Islet precursor cell (in vitro differentiated cells): ENCODE measurements around the gene NPFFR2.
A peak's percentile ranks its signal among the peaks of the same experiment; 100 is the strongest.
"Not testable (repeated sequence)": the region's sequence is repeated elsewhere in the genome, so short reads cannot be mapped to it uniquely, and the experiment has no call there.

Experiments used
- DNase-seq: peaks from one replicate; pipeline ENCODE4 v3.0.0-alpha.2; 2018

Gene NPFFR2

DNA sequence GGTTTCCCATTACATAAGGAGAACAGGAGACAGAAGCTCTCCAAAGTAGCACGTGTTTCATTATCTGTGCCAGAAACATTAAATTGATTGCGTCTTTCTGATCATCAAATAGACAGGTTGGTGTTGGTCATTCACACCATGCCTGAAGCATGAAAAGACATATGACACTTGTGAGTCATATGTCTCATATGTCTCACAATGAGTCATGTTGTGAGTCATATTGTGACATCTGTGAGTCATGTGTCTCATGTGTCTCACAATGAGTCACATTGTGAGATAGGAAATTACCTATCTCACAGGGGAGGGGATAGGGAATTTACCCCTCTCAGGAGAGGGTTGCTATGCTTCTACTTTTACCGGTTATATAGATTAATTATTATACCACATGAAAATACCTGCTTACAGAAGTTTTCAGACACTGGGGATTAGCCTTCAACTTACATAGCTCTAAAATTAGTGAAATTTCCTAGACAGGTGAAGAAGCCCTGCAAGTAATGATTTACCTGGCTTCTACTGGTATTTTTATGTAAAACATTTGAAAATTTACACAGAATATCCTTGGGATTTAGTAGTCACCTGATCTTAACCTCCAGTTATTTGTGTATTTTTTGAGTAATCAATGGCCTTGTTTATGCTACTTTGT lies 80.8 kb downstream of the NPFFR2 start:
- DNase-seq: peak; percentile 74

DNA sequence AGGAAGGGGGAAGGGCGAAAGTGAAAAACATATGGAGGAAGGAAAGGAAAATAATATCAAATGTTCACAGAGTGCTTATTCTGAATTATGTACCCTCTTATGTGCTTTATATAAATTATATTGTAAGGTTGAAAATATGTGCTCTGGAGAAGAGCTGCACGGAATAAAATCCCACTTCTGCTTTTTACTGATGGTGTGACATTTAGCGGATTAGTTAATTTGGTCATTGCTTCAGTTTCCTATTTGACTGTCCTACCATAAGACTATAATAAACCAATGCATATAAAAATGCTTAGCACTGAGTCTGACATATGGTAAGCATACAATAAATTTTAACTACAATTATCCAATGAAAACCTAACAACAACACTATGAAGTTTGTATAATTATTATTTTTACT lies 86.2 kb downstream of the NPFFR2 start:
- no peak for DNase-seq

DNA sequence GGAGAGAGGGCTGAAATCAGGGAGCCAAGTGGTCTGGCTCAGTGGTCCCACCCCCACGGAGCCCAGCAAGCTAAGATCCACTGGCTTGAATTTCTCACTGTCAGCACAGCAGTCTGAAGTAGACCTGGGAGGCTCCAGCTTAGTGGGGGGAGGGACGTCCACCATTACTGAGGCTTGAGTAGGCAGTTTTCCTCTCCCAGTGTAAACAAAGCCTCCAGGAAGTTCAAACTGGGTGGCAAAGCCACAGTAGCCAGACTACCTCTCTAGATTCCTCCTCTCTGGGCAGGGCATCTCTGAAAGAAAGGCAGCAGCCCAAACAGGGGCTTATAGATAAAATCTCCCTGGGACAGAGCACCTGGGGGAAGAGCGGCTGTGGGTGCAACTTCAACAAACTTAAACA lies 88.1 kb downstream of the NPFFR2 start:
- DNase-seq: peak; percentile 77

DNA sequence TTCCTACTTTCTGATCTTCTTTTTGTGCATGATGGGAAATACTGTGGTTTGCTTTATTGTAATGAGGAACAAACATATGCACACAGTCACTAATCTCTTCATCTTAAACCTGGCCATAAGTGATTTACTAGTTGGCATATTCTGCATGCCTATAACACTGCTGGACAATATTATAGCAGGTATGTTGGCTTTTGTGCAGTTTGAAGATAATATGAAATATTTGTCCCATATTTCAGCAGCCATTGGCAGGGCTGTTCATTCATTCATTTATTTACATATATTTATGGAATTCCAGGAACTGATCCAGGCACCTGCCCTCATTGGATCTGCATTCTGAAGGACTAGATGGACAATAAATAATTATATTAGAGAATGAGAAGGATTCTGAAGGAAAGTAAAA lies 96.9 kb downstream of the NPFFR2 start:
- DNase-seq: no peak

DNA sequence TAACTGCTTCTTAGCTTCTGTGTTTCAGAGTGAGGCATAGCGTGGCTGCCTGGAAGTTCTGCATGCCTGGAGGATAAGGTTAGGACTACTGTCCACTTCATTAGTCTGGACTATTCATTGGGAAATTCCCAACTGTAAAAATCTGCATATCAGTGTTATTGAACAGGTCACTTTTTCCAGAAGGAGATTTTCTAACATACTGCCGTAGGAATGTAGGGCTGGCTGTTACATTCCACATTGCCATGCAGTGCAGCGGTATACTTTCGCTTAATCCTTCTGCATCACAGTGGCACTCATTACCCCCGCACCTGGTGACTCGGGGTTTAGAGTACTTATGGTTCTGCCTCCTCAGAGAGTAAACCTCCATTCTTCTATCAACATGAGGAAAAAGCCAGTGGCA lies 104.6 kb downstream of the NPFFR2 start:
- peak; percentile 68 for DNase-seq

DNA sequence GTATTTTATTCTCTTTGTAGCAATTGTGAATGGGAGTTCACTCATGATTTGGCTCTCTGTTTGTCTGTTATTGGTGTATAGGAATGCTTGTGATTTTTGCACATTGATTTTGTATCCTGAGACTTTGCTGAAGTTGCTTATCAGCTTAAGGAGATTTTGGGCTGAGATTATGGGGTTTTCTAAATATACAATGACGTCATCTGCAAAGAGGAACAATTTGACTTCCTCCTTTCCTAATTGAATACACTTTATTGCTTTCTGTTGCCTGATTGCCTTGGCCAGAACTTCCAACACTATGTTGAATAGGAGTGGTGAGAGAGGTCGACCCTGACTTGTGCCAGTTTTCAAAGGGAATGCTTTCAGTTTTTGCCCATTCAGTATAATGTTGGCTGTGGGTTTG lies 108.2 kb downstream of the NPFFR2 start:
- not testable (repeated sequence) for DNase-seq

DNA sequence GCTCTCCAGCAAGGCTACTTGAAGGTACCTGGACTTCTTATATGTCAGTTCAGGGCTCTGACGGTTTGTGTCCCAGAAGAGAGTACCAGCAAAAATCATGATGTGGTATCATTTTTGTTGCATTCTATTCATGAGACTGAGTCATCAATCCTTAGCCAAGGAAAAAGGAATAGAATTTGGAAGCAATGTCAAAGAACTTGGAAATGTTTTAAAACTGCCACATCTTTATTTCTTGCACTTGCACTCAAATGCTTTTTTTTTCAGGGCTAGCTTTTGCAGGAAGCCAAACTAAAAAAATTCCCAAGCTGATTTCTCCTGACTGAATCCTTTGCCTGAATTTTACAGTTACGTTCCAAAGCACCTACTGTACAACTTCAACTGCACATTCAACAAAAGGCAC lies 112.4 kb downstream of the NPFFR2 start:
- no peak for DNase-seq

DNA sequence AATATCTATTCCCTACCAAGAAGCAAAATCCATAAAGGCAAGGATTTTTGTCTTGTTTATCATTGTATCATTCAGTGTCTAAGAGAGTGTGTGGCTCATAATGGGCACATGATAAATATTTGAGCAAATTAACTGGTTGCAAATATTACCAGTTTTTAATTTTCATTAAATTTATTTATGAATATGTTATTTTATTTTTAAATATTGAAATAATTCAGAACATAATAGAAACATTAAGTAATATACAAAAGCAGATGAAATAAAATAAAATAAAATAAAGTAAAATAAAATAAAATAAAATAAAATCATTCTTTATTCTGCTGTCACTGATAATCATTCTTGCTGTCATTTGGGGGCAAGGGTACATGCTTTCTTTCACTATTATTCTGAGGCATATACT lies 120.9 kb downstream of the NPFFR2 start:
- no peak for DNase-seq

DNA sequence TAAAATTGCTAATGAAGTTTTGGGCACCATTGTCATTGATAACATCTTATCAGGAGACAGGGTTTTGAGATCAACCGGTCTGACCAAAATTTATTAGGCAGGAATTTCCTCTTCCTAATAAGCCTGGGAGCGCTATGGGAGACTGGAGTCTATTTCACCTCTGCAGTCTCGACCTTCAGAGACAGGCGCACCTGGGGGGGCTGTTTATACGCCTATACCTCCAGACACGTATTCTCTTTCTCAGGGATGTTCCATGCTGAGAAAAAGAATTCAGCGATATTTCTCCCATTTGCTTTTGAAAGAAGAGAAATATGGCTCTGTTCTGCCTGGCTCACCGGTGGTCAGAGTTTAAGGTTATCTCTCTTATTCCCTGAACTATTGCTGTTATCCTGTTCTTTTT lies 121.8 kb downstream of the NPFFR2 start:
- DNase-seq: not testable (repeated sequence)

DNA sequence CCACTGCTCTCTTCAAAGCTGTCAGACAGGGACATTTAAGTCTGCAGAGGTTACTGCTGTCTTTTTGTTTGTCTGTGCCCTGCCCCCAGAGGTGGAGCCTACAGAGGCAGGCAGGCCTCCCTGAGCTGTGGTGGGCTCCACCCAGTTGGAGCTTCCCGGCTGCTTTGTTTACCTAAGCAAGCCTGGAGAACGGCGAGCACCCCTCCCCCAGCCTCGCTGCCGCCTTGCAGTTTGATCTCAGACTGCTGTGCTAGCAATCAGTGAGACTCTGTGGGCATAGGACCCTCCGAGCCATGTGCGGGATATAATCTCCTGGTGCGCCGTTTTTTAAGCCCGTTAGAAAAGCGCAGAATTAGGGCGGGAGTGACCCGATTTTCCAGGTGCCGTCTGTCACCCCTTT lies 137.5 kb downstream of the NPFFR2 start:
- not testable (repeated sequence) for DNase-seq

DNA sequence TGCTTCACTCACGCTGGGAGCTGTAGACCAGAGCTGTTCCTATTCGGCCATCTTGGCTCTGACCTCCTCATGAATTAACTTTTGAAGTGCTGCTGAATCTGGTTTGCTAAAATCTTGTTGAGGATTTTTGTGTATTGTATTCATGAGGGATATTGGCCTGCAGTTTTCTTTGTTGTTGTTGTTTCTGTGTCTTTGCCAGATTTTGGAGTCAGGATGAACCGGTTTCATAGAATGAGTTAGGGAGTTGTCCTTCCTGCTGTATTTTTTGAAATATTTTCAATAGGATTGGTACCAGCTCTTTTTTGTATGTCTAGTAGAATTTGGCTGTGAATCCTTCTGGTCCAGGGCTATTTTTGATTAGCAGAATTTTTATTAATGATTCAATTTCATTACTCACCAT lies 138.1 kb downstream of the NPFFR2 start:
- DNase-seq: no peak

DNA sequence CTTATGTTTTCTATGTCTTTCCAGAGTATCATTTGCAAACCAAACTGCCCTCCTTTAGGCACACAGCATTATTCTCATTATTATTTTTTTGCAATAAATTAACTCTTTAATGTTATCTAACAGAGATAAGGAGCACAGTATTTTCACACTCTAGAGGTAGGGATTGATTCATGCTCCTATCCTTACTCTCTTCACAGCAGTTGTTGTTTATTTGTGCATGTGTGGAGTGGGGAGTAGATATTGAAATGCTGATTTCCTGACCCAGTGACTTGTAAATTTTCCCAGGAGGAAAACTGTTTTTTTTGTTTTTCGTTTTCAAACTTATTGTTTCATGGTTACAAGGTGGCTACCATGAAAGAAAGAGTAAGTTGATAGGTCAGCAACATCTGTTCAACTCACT lies 140.0 kb downstream of the NPFFR2 start:
- DNase-seq: no peak

DNA sequence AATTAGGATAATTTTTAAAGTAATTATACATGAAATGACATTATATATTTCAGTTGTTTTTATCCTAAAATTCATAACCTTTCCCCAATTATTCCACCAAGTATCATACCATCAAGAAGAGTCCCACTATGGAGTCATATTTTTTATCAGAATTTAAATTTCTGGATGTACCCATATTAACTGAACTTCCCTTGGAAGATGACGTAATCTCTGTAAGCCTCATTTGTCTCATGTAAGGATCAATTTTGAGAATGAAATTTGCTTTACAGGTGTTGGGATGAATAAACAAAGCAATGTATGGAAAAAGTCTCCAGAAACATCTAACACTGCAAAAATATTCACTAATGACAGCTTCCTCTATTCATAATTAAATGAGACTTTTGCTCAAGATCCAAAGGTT lies 147.5 kb downstream of the NPFFR2 start:
- no peak for DNase-seq

DNA sequence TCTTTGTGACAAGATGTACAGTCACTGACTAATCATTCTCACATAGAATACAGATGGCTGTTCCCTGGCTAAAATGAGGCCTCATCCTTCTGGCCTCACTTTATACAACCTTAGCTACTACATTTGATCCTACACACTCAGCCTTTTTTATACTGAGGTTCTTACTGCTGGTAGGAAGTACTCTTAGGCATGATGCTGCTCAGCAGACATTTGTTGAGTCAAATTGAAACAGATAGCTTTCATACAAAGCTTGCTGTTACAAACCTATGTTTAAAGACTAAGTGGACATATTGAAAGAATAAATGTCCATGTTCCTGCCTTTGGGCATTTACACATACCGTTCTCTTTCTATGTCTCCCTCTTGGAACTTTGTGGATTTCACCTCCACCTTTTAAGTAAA lies 154.9 kb downstream of the NPFFR2 start:
- DNase-seq: no peak

DNA sequence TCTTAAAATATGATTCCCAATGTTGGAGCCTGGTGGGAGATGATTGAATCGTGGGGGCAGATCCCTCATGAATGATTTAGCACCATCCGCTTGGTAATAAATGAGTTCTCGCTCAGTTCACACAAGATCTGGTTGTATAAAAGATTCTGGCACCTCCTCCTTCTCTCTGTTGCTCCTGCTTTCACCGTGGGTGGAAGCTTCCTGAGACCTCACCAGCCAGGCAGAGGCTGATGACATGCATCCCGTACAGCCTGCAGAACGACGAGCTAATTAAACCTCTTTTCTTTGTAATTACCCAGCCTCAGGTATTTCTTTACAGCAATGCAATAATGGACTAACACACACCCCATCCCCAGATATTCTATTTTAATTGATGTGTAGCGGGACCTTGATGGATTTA lies 162.2 kb downstream of the NPFFR2 start:
- DNase-seq: no peak

DNA sequence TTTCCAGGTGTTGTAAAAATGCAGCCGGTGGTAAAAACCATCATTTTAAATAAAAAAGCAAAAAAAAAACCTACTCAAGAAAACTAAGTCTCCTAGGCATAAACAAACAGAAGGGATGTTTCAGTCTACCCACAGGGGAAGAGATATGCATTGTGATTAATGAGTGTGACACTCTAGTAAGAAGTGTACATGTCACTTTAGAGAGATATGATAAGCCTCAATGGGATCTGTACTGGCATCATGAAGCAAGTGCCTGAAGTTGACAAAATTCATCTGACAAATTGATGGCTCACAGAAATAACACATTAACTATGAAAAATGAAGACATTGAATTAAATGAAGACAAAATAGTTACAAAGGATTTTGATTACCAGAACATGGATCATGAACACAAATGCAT lies 162.7 kb downstream of the NPFFR2 start:
- no peak for DNase-seq
